HG03558 (cell line): Measurements from ENCODE around the gene ADAMTSL4.

Experiments
- ATAC-seq: cut with Tn5 transposase; IDR thresholded peaks from one replicate; pipeline ENCODE4 v1.9.1; 2021; ENCODE audit warnings: moderate number of reproducible peaks; ENCODE audit not compliant: unreplicated experiment; ENCODE audit errors: extremely low read depth

ADAMTSL4 gene

DNA sequence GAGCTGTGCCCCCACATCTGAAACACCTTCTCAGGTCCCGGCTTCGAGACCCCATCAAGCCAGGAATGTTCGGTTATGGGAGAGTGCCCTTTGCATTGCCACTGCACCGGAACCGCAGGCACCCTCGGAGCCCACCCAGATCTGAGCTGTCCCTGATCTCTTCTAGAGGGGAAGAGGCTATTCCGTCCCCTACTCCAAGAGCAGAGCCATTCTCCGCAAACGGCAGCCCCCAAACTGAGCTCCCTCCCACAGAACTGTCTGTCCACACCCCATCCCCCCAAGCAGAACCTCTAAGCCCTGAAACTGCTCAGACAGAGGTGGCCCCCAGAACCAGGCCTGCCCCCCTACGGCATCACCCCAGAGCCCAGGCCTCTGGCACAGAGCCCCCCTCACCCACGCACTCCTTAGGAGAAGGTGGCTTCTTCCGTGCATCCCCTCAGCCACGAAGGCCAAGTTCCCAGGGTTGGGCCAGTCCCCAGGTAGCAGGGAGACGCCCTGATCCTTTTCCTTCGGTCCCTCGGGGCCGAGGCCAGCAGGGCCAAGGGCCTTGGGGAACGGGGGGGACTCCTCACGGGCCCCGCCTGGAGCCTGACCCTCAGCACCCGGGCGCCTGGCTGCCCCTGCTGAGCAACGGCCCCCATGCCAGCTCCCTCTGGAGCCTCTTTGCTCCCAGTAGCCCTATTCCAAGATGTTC lies 4.3 kb downstream of the ADAMTSL4 start:
- ATAC-seq: no peak

DNA sequence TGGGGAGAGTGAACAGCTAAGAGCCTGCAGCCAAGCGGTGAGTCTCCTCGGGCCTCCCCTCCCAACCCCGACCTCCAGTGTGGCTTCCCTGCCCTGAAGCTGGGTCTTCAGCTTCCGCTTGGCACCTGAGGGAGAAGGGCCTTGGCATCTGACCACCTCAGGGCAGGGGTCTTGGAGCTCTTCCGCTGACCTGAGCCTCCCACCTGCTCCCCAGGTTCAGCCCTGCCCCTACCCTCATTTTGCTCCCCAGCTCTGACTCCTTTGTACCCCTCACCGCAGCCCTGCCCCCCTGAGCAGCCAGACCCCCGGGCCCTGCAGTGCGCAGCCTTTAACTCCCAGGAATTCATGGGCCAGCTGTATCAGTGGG lies 4.9 kb downstream of the ADAMTSL4 start:
- no peak for ATAC-seq

DNA sequence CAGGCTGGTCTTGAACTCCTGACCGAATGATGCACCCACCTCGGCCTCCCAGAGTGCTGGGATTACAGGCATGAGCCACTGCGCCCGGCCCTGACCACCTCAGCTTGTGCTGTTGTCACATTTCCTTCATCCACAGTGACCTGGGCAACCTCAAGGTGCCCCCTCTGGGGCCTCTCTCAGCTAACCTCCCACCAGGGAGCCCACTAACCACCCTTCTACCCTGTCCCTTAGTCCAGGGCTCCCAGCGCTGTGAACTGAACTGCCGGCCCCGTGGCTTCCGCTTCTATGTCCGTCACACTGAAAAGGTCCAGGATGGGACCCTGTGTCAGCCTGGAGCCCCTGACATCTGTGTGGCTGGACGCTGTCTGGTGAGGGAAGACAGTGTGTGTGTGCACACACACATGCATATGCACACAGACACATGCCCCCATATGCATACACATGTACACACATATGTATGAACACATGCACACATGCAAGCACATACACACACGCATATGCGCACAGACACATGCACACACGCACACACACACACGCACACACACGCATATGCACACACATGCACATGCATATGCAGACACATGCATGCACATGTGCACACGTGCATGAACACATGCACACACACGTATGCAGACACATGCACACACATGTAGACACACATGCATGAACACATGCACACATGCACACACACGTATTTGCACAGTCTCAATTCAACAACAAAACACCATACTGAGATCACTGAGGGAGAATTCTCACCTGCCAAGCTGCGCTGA lies 6.2 kb downstream of the ADAMTSL4 start:
- no peak for ATAC-seq

DNA sequence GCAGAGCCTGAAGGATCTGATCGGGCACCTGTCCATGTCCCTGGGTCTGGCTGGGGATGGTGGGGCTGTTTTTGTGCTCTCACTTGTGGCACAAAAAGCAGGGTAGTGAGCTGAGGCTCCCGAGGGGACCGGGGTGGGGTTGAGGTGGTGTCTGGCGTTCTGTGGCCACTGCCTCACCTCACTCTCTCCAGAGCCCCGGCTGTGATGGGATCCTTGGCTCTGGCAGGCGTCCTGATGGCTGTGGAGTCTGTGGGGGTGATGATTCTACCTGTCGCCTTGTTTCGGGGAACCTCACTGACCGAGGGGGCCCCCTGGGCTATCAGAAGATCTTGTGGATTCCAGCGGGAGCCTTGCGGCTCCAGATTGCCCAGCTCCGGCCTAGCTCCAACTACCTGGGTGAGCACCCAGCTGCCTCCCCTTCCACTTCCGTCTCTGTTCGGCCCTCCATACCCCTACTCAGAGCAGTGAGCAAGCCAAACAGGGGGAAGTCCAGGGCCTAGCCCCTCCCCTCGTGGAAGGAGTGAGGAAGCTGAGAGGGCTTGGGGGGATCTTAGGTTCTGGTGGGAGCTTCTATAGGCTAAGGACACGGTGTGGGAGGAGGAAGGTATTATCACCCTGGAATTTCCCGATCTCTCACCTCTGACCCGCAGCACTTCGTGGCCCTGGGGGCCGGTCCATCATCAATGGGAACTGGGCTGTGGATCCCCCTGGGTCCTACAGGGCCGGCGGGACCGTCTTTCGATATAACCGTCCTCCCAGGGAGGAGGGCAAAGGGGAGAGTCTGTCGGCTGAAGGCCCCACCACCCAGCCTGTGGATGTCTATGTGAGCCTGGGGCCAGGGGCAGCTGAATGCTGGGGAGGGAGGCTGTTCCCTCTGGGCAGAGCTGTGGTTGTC lies 7.0 kb downstream of the ADAMTSL4 start:
- ATAC-seq: no peak

DNA sequence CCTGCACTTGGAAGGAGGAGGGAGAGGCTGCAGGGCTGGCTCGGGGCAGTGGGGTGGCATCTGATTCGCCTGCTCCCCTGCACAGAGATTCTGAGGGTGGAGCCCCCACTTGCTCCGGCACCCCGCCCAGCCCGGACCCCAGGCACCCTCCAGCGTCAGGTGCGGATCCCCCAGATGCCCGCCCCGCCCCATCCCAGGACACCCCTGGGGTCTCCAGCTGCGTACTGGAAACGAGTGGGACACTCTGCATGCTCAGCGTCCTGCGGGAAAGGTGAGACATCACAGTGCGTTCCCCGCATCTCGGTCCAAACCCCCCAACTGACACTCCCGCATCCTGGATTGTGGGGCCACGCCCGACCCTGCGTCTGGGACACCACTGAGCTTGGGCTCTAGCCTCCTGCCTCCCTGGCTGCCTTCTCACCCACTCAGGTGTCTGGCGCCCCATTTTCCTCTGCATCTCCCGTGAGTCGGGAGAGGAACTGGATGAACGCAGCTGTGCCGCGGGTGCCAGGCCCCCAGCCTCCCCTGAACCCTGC lies 7.9 kb downstream of the ADAMTSL4 start:
- no peak for ATAC-seq

DNA sequence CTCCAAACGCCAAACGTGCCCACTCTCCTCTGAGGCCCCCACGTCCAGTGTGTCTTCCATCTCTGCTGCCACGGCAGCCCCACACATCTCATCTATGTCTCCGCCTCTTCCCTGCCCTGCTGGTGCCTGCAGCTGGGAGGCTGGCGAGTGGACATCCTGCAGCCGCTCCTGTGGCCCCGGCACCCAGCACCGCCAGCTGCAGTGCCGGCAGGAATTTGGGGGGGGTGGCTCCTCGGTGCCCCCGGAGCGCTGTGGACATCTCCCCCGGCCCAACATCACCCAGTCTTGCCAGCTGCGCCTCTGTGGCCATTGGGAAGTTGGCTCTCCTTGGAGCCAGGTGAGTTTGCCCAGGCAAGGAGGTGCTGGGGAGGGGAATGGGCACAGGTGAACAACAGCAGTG lies 8.6 kb downstream of the ADAMTSL4 start:
- ATAC-seq: no peak

DNA sequence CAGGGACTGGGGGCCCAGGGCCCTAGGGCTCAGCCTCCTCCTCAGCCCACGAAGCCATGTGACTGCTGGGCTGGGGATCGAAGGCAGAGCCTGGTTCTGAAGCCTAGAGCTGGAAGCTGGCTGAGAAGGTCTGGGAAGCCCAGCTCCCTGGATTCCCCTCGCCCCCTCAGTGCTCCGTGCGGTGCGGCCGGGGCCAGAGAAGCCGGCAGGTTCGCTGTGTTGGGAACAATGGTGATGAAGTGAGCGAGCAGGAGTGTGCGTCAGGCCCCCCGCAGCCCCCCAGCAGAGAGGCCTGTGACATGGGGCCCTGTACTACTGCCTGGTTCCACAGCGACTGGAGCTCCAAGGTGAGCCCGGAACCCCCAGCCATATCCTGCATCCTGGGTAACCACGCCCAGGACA lies 9.1 kb downstream of the ADAMTSL4 start:
- no peak for ATAC-seq

DNA sequence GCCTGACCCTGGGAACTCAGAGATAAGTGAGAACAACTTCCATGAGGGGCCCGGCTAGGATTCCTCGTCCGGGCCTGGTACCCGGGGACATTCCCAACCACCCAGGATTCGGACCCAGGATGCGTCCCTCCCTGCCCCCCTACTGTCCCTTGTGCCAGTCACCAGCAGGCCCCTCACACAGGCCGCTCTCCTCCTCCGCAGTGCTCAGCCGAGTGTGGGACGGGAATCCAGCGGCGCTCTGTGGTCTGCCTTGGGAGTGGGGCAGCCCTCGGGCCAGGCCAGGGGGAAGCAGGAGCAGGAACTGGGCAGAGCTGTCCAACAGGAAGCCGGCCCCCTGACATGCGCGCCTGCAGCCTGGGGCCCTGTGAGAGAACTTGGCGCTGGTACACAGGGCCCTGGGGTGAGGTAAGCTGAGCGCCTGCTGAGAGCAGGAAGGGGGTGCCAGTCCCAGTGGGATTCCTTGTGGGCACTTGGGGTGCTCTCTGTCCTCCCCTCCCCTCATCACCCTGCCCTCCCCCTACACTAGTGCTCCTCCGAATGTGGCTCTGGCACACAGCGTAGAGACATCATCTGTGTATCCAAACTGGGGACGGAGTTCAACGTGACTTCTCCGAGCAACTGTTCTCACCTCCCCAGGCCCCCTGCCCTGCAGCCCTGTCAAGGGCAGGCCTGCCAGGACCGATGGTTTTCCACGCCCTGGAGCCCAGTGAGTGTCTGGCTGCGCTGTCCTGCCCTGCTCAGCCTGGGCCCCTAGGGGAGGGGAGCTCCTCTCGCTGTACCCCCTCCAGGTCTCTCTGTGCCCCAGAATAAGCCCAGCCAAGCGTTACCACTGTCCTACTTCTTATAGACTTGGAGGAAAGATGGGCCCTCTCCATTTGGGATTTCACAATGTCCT lies 9.8 kb downstream of the ADAMTSL4 start:
- no peak for ATAC-seq

DNA sequence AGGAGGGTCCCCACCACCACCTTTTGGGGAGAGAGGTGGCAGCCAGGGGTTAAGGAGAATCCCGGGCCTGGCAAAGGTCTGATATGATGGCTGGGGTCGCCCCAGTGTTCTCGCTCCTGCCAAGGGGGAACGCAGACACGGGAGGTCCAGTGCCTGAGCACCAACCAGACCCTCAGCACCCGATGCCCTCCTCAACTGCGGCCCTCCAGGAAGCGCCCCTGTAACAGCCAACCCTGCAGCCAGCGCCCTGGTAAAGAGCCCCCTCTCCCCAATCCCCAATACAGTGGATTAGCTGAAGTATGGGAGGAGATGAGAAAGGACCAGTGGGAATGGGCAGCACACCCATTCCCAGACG lies 10.4 kb downstream of the ADAMTSL4 start:
- ATAC-seq: no peak

DNA sequence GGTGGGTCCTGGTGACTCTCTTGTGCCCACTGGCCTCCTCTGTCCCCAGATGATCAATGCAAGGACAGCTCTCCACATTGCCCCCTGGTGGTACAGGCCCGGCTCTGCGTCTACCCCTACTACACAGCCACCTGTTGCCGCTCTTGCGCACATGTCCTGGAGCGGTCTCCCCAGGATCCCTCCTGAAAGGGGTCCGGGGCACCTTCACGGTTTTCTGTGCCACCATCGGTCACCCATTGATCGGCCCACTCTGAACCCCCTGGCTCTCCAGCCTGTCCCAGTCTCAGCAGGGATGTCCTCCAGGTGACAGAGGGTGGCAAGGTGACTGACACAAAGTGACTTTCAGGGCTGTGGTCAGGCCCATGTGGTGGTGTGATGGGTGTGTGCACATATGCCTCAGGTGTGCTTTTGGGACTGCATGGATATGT lies 10.8 kb downstream of the ADAMTSL4 start:
- no peak for ATAC-seq

DNA sequence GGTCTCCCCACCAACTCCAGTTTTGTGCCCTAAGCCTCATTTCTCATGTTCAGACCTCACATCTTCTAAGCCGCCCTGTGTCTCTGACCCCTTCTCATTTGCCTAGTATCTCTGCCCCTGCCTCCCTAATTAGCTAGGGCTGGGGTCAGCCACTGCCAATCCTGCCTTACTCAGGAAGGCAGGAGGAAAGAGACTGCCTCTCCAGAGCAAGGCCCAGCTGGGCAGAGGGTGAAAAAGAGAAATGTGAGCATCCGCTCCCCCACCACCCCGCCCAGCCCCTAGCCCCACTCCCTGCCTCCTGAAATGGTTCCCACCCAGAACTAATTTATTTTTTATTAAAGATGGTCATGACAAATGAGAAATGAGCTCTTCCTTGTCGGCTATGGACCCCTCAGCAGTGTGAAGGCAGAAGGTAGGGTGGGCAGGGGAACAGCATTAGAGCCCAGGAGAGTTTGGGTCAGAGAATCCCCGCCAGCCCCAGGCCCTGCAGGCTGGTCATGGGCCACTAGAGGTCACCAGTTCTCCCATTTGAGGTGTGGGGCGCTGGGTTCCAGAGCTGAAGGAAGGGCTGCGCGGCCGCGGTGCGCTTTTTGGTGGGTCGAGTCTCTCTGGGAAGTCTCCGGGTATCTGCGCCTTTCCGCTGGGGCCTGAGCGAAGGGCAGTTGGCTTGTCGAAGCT lies 11.5 kb downstream of the ADAMTSL4 start:
- no peak for ATAC-seq

DNA sequence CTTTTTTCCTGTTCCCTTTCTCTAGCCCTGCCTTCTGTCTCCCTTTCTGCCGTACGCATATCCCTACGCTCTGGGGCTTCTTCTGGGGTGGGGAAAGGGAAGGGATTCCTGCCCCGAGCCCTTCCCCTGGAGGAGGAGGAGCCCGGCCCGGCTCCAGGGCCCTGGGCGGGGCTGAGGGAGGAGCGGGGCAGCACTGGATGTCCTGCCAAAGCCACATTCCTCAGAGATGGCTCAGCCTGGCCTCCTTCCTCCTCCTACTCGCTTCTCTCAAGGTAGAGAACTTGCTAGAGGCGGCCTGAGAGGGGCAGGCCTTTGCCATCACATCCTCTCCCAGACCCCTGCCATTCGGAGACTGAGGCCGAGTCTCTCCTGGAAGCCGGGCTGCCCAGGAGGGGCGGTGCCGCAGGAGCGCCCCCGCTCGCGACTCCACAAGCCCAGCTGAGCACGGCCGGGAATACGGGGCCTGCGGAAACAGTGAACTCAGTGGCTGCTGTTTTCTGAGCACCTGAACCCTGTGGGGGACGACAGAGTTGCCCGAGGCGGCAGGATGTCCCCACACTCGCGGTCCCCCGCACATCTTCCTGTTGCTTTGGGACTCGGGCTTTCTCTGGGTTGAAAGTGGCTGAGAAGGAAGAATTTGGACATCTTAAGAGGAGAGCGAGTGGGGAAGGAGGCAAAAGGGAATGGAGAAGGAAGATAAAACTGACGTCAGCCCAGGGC lies 12.2 kb downstream of the ADAMTSL4 start:
- ATAC-seq: no peak

DNA sequence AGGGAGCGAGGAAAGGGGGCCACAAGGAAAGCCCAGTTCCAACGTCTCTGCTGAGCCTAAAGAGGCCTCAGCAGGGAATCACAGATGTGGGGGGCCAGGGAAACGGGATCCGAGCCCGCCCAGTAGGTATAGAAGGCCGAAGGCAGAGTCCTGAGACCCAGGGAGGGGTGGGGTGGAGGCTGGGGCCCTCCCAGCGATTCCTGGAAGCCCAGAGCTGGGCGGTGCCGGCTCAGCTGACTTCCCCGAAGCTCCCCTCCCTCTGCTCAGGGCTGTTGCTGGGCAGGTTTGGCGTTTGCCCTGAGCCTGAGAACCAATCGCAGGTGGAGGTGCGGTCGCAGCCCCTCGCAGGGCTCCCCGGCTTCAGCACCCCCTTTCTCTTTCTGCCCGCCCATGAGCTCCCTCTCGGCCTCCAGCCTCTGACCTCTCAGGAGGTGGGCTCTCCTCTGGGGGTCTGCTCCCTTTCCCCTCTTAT lies 12.8 kb downstream of the ADAMTSL4 start:
- no peak for ATAC-seq

DNA sequence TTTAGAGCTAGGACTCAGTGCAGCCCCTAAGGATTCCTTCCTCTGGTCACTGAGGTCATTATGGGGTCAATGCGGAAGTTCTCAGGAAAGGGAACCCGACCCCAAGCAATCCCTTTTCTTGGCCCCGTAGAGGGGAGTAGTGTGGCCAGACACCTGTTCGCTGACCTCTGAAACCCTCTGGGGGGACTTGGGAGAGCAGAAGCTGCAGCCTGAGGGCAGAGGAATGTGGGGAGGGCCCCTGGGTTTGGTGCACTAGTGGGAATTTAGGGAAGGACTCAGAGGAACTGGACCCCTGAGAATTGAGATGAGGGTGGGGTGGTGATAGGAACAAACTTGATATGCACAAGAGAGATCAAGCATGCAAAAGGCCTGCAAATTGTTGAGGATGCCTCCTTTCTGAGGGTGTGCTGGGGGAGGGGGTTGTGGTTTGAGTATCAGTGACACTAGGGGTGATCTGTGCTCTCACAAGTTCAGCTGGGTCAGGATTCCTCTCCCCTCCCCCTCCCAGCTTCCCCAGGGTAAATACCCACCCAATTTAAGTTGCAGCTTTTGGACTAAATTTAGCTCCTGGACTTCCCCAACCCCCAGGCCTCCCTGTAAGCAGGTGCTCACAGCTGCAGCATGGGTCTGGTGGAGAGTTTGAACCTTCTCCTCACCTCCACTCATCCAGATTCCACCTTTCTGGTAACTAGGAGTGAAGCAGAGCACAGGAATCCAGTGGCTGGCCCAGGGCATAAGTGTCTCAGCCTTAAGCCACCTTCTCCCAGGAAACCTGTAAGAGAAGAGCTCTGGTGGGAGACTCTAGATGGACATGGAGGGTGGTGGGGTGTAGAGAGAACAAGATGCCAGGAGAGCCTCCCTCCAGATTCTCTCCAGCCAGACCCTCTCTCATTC lies 13.5 kb downstream of the ADAMTSL4 start:
- ATAC-seq: no peak

DNA sequence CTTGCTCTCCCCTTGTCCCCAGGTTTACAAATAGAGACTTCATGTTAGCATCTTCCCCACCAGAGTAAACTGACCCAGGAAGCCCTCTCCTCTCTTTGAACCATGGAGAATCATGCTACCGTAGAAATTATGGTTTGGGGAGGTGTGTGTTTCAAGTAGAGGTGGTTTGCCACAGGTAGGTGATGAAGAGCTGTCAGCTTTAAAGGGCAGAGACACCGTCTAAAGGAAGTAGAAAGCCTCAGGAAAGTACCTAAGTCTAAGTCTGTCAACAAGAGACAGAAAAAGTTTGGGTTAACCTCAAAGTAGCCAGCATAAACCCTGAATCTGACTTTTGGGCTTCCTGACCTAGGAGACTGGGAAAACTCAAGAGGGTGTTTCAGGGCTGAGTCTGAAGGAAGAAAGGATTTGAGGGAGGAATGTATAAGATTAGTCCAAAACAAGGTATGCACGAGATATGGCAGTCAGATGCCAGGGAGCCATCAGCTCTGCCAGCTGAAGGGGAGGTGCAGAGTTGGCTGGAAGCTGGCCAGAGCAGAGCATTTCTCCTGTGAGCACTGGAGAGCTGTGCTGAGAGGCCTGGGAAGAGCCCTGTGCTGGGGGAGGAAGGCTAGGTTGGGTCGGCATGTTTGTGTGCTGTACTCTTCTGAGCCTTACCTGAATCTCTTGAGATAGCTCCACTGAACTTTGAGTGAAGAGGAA lies 14.3 kb downstream of the ADAMTSL4 start:
- ATAC-seq: no peak

DNA sequence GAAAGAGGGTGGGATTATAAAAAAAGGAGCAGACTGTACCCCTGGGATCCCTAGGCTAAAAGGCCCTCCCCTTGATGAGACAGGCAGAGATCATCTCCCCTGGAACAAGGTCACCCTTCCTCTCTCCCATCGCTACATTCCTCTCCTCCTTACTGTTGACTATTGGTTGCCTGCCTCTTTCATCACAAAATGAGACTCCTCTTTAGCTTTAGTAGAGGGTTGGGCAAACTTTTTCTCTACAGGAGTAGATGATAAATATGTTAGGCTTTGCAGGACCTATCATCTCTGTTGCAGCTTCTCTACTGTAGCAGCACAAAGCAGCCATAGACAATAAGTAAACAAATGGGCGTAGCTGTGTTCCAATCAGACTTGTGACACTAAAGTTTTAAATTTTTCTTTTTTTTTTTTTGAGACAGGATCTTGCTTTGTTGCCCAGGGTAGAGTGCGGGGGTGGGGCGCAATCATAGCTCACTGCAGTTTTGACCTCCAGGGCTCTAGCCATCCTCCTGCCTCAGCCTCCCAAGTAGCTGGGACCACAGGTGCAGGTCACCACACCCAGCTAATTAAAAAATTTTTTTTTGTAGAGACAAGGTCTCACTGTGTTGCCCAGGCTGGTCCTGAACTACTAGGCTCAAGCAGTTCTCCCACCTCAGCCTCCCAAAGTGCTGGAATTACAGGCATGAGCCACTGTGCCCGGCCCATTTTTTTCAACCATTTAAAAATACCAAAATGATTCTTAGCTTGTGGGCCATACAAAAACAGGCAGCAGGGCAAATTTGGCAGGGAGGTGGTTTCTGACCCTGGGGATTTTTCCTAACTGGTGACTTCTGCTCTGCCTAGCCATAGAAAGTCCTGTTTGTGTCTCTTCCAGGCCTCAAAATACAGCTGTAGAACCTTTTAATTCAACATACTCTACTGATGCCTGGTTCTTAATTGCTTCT lies 15.1 kb downstream of the ADAMTSL4 start:
- ATAC-seq: no peak
